T-helper 2 cell treated with Interferon-gamma antibody and Interleukin-4, amounts not matched to agents 100 ng/mL and 5 ng/mL, for 36 hours (primary cell): ENCODE results near the gene GABARAPL2. TPM values are rescaled to one million over a fixed set of nuclear protein-coding genes. Genes with fewer than 3 reads are reported as not detected.
"Not testable (repeated sequence)": the region's sequence is repeated elsewhere in the genome, so short reads cannot be mapped to it uniquely, and the experiment has no call there.

Experiments used
- intact Hi-C: fragments of 100-400 bp; cut with micrococcal nuclease; formaldehyde crosslinking; loops from one replicate; pipeline ENCODE4 v1.15.1; 2023
- total RNA-seq: library from RNA; stranded (reverse); gene quantifications from 2 replicates; pipeline ENCODE4 v1.2.3, GENCODE V29; 2022

GABARAPL2 gene
- total RNA-seq, 1 donor from 2014 or later = 61.4 TPM

DNA sequence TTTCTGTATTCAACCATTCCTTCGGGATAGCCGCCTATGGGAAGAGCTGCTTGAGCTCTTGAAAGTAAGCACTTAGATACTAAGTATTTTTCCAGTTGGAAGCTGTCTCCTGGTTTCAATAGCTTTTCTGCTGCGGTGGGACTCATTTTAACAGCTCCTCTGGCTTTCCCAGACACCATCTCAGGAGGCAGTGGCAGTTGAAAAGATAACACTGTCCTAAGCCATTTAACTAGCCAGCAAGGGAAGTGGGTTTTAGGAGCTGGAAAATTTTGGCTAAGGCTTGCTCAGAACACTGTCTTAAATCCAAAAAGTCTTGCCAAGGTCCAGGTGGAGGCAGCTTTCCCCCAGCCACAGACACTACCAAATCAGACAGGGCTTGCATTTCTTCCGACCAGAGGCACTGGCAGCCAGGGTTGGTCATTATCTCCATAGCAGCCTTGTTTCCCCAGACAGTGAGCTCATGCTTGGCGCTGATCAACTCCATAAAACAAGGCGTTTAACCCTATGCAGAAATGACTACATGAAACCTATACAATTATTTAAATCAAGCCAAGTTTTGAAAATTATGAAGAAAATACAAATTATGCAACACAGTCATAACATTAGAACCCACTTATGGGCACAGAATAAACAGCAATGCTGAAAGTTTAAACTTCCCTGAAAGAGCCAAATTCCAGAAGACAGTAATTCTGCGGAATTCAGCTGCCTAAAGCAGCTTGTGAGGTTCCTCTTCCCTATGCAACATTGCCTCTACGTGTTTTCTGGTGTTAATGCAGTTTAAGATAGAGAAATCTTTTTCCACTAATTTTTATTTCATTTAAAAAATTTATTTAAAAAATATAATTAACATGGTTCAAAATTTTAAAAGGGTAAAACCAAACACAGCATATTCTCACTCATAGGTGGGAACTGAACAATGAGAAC is 25.0 kb downstream of the GABARAPL2 start:
- intact Hi-C loops = no loop called here

DNA sequence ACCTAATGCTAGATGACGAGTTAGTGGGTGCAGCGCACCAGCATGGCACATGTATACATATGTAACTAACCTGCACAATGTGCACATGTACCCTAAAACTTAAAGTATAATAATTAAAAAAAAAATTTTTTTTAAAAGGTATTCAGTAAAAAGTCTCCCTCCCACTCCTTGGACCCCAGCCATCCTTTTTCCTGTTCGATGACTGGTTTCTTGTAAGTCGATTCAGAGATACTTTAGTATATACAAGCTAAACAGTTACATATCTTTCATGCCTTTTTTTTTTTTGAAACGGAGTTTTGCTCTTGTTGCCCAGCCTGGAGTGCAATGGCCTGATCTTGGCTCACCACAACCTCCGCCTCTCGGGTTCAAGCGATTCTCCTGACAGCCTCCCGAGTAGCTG is 25.7 kb downstream of the GABARAPL2 start:
- intact Hi-C loops = not testable (repeated sequence)

DNA sequence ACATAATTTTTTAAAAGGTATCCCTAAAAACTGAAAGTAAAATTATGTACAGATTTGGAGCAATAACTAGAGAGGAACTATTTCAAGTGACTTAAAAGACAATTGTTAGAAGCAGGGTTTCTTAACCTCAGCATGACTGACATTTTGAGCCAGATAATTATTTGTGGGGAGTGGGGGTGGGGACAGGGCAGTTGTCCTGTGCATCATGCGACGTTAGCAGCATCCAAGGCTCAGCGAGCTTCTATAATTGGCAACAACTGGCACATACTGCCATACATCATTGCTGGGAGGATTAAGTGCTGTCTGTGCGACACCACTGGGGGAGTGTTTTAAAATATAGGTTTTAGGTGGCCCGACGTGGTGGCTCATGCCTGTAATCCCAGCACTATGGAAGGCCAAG is 27.1 kb downstream of the GABARAPL2 start:
- intact Hi-C loops = no loop called here

DNA sequence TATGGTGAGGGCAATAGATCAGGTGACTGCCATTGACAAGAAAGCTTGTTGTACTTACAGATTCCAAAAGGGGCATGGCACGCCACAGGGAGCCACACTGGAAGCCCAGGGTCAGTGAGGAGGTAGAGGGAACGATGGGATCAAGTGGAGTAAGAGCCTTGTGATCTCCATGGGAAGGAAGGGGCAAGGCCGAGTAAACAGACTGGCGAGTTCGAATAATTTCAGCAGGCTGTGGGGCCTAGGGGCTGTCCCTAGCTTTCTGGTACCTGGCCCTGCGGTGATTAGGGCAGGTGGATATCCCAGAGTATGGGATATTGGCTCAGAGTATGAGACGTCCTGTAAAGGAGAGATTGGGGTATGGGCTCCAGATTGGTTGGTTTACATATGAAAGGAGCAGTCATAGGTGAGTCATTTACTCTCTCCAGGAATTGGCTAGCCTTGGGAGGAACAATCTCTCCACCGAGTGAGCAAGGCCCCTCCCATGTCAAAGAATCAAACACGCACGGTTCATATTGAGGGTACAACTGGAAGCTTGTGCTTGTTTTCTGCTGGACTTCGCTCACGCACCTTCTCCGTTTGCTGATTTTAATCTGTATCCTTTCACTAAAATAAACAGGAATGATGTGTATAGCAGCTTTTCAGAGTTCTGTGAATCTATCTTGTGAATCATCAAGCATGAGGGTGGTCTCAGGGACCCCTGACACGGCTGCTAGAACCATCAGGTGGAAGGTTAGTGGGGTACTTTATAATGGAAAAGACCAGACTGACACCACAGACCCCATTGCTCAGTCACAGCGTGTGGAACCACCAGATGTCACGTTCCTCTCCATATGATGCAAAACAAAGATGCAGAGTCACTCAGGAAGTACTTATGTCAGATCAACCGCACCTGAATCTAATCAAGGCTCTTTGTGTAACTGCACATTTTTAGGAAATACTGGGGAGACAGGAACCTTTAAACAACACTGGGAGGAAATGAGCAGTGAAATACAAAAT is 27.9 kb downstream of the GABARAPL2 start:
- intact Hi-C loops = loop anchor here (2.0 kb wide), 1 partner anchor 27 kb away; the partner anchor contains the start of gene GABARAPL2

DNA sequence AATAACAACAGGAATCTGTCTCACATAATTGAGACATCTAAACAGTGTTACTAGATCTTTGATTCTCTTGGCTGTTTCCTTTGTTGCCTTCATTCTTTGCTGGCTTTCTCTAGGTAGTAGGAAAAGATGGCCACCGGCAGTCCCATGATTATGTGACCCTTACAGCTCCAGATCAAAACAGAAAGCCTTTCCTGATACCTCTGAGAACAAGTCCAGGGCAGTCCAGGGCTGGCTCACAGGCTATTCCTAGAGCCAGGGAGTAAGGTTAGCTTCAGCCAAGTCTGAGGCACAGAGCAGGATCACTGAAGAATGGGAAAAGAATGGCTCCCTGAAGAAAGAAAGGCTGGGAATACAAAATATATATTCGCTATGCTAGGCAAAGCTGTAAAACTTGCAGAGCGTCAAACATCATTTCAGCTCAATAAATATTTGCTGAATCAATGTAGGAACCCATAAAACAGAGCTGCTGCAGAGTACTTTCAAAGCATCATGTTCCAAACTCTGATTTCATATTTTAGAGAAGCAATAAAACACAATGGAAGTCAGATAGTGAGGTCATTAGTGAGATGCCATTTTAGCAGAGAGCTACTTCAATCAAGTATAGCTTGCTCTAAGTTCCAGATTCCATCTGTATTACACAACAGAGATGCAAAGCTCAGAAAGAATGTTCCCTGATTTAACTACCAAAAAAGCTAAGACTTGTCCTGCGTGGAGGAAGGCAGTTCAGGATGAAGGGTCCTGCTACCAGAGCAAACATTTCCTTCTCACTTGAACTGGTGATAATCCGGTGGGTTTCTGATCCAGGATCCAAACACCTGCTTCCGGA is 33.5 kb downstream of the GABARAPL2 start:
- intact Hi-C loops = no loop called here

DNA sequence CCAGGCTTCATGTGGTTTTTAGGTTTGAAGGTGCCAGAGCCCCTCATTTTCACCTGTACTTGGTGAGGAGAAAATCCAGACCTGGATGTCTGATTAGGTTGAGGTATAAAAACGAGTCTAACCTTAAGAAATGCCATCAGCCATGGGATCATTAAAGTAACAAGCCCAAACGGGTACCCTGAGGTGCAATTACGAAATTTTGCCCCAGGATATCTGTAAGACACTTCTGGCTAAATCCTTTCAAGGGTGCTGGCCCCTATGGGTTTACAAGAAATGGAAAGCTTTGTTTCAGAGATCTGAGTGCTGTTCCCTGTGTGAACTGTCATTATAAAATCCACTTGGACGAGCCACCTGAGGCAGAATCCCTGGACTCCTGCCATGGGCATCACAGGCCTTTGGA is 37.1 kb downstream of the GABARAPL2 start:
- intact Hi-C loops = no loop called here

DNA sequence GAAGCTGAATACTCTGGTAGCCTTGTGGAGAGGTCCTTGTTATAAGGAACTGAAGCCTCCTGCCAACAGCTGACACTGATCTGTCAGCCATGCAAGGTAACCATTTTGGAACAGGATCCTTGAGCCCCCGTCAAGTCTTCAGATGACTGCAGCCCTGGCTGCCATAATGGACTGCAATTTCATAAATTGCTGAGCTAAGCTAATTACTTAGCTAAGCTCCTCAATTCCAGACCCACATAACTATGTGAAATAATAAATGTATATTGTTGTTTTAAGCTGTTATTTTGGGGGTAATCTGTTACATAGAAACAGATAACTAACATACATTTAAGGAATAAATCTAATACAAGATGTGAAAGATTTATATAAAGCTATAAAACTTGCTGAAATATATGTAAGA is 40.3 kb downstream of the GABARAPL2 start:
- intact Hi-C loops = no loop called here

DNA sequence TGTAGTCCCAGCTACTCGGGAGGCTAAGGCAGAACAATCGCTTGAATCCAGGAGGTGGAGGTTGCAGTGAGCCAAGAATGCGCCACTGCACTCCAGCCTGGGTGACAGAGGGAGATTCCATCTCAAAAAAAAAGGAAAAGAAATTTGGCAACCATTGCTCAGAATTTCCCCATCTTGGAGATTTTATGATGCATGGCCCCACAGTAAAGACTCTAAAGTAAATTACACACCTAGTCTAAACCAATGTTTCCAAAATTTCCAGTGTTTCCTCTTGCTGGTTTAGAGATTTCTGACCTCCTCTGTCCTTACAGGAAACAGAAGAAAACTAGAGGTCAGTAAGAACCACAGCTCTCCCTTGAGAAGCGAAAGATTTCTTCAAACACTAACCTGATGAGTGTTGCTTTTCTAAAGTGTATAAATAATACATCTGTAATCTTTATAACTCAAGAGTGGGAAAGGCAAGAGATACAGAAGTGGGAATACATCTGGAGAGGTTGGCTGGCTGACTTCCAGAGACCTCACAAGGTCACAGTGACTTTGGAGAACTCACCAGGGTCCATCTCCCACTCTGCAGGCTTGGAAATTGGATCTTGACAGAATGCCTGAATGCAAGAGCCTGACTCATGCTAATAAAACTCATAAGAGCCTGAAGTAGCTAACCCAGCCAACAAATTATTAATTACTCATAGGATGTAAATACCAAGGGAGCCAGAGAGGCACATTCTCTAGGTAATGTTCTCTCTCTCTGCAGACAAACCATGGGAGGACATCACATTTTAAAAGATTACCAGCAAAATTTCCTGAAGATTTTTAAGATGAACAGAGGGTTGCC is 48.1 kb downstream of the GABARAPL2 start:
- intact Hi-C loops = no loop called here

DNA sequence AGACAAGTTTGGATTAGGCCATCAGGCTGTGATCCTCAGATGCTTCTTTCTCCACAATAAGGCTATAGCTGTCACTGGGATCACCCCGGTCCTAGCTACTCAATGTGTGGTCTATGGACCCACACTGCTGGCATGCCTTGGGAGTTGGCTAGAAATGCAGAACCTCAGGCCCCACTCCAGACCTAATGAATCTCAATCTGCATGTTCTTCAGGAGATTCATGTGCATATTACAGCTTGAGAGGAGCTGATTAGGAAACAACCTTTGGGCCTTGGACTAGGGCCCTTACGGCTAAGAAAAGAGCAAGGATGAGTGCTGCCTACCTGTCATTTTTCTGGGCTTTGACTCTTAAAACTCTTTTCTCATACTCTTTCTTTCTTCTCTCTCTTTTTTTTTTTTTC is 49.4 kb downstream of the GABARAPL2 start:
- intact Hi-C loops = no loop called here

DNA sequence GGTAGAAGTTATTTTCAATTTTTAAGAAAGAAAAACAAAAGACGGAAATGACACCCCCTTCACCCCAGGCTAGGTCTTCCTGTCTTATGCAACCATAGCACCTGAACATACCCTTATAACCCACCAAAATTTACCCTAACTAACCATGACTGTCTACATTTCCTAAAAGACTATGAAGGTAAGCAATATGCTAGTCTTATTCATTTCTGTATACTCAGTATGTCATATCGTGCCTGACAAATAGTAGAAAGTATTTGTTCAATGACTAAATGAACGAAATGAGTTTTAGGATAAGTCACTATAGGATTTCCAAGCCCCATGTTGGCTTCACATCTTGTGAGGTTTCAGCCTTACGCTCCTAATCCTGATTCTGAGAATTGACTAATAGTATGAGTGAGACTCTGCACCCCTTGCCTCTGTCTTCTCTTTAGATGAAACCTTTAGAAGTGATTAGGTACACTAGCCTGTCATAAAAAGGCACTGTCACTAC is 50.4 kb downstream of the GABARAPL2 start:
- intact Hi-C loops = no loop called here

DNA sequence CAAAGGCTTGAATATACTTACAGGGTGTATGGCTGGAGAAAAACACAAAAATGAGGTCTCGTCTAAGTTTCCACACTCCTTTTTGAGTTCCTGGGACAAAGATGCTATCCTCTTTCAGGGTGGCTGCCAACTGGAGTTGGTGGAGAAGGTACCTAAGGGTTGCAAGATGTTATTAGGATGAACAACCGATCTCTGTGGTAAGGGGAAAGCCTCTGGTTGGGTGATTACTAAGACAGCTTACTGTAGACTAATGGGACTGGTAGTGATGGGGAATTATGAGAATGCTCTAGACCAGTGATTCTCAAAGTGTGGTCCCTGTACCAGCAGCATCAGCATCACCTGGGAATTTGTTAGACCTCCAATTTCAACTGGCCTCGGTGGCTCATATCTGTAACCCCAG is 50.9 kb downstream of the GABARAPL2 start:
- intact Hi-C loops = no loop called here

DNA sequence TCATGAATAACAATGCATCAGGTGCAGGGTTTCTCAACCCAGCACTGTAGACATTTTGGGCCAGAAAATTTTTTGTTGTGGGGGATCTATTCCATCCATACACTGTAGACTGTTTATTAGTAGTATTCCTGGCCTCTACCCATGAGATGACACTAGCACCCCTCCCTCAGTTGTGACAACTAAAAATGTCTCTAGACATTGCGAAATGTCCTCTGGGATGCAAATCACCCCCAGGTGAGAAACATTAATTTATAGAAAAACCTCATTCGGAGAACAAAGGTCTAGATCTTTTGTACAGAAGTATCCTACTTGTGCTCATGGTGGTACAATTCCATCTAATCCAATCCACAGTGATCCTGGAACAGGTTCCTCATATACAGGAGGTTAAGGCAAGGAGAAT is 52.6 kb downstream of the GABARAPL2 start:
- intact Hi-C loops = no loop called here

DNA sequence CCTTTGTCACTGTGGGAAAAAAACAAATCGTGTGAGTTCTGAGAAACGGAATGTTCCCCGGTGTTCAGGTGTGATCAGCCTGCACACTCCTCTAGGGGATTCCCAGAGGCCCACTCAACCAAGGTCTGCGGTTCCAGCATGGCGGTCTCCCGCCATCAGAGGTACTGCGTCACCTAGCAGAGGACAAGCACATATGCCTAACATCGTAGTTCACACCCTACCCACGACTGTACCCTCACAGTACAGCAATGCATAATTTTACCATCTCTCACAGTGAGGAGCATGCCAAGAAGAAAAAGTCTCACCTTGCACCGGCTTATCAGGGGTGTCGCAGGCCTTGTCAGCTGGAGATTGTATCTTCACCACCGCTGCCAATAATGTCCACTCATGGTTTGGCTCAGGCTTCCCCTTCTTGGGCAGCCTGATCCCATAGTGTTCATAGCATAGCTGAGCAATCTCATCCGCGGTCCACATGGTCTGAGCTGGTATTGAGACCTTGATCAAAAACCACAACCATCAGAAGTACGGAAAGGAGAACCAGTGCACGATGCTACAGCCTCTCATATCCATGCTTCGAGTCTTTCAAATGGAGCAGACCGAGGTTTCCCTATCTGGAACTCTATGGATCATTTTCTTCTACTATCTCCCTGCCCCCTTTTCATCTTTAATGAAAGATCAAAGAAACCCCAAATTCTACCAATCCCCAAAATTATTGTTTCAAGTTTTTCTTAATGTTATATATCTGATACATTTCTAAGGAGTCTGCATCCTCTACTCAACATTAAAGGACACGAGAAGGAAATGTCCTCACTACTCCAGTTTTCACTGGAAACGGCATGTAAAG is 54.4 kb downstream of the GABARAPL2 start:
- intact Hi-C loops = no loop called here

DNA sequence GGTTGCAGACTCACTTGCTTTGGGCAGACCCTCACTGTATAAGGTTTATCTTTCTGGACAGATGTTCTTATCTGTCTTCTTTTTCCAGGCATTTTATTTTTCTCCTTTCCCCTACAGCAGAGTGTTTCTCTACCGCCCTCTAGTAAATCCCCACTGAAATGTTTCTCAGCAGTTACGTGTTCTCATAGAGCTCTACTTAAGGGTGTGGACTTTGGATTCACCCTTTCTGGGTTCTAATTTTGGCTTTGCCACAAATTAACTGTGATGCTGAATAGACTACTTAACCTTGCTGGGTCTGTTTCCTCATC is 54.9 kb downstream of the GABARAPL2 start:
- intact Hi-C loops = no loop called here

DNA sequence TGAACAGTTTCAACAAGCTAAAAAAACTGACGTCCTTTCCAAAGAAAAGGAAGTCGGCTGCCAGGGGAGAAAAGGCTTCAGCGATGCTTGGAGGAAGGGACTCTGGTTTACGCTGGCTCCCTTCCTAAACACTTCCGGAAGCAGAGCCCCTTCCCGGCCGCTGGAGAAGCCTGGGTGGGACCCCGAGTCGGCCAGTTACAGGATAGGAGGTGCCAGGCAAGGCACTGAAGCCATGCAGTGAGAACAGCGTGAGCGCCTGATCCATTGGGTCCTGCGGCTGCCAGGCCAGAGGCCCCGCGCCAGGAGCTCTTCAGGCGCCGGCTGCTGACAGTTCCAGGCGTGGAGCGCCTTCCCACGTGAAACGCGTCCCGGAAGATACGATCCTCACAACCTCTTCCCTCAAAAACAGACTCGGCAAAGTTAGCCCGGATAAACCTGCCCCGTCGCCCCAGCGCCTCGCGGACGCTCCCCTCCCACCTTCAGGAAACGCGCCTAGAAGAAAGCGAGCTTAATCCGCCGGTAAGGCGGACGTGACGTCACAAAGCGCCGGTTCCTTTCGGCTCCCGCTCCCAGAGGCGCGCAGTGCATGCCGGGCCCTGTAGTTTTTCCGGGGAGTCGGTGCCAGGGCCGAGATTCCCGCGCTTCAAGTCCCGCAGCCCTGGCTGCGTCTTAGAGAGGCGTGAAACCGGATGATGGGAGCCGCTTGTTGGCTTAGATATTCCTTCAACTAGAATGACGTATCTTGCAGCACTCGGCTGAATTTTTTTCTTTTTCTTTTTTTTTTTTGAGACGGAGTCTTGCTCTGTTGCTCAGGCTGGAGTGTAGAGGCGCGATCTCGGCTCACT is 56.8 kb downstream of the GABARAPL2 start, which contains the start of gene ADAT1:
Gene ADAT1 (minus strand): TSS at position 521 of the 845 bp plus-strand sequence. CDS start 2,482 bp downstream, outside the sequence.
- intact Hi-C loops = loop anchor here (1.0 to 2.0 kb wide), 8 partner anchors 24 to 1568 kb away; partner anchors contain the start of genes CFDP1, GABARAPL2, KARS1 and MON1B

DNA sequence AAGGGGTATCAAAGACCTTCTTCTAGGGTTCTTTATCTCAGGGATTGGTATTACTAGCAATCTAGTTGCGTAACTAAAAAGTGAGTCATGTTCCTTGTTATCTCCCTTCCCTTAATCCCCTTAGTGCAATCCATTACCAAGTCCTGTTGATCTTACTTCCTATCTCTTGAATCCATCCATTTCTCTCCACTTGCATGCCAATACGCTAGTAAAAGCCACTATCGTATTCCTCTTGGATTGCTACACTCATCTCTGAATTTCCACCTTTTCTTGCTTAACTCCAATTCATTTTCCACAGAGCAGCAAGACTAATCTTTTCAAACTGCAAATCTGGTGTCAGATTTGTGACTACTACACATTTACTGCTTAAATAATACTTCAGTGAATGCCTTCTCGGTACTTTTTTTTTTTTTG is 58.7 kb downstream of the GABARAPL2 start:
- intact Hi-C loops = no loop called here

DNA sequence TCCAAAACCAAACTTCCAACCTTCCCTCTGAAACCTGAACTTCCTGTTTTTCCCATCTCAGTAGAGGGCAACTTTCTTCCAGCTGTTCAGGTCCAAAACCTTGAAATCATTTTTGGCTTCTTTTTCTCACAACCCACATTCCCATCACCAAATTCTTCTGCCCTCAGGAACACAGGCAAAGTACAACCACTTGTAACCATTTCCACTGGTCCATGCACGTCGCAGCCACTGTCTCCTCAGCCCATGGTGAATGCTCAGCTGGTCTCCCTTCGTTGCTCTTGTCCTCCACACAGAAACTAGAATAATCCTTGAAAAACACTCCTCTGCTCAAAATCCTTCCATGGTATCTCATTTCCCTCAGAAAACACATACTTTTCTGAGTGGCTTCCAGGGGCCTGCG is 60.6 kb downstream of the GABARAPL2 start:
- intact Hi-C loops = no loop called here
